Testis (tissue), 3 donors: ENCODE data around the gene YBEY. TPM values are rescaled to one million over a fixed set of nuclear protein-coding genes. Genes with fewer than 3 reads are reported as not detected.

Experiments
- DNase-seq: peaks from one replicate; pipeline ENCODE4 v3.0.0-alpha.2; 2019
- H3K27ac ChIP-seq, 2 donors: fragments of 200-600 bp; sonication (generic); one replicate each; pipeline ENCODE4 v1.5.1; 2019
- H3K27me3 ChIP-seq: fragments of 200-600 bp; sonication (generic); one replicate; pipeline ENCODE4 v1.5.1; 2019
- H3K36me3 ChIP-seq: fragments of 200-600 bp; sonication (generic); one replicate; pipeline ENCODE4 v1.5.1; 2017; ENCODE audit warnings: low read depth; ENCODE audit errors: missing control alignments
- H3K4me1 ChIP-seq: fragments of 200-600 bp; sonication (generic); one replicate; pipeline ENCODE4 v1.5.1; 2019
- H3K4me3 ChIP-seq, 2 donors: fragments of 200-600 bp; sonication (generic); one replicate each; pipeline ENCODE4 v1.5.1; 2017 to 2019
- H3K9me3 ChIP-seq: fragments of 200-600 bp; sonication (generic); one replicate; pipeline ENCODE4 v1.5.1; 2017
- CTCF ChIP-seq, 3 experiments: fragments of 450-650 bp in 2 of 3; fragments of 200-600 bp in 1 of 3; sonication (generic) in 1 of 3; IDR thresholded peaks; one replicate each; pipeline ENCODE4 v1.5.1; 2016 to 2019; ENCODE audit warnings: antibody characterized with exemption in 3 of 3, mild to moderate bottlenecking in 2 of 3, moderate library complexity in 1 of 3
- POLR2A ChIP-seq: fragments of 450-650 bp; IDR thresholded peaks from one replicate; pipeline ENCODE4 v1.6.1; 2017; ENCODE audit warnings: antibody characterized with exemption, mild to moderate bottlenecking, moderate library complexity
- WGBS, 2 donors: methylation state at CpG; one replicate each; pipeline ENCODE4 v1.1.5; 2018; 5-methylcytosine and 5-hydroxymethylcytosine counted together
- intact Hi-C: fragments of 100-400 bp; cut with DNase I; formaldehyde crosslinking; loops from one replicate; pipeline ENCODE4 v1.15.1; 2023; ENCODE audit warnings: low total_unique reads
- polyA plus RNA-seq: library from polyadenylated mRNA; stranded (reverse); fragments of 350-450 nt; fragmentation: Illumina TruSeq; extraction: RNeasy Lipid Tissue Mini Kit (QIAGEN cat#74804); gene quantifications from one replicate; pipeline ENCODE4 v1.2.3, GENCODE V29; 2014; ENCODE audit warnings: low read depth, low replicate concordance; ENCODE audit not compliant: insufficient read depth
- total RNA-seq, 2 donors: library from RNA; depleted of rRNA; stranded (reverse); fragments of >200 nt; gene quantifications; one replicate each; pipeline ENCODE4 v1.2.3, GENCODE V29; 2016

YBEY gene
- total and polyA plus RNA-seq, 3 donors from 2014 or later: 50.7 to 141 (median 55.0) TPM

GRCh38 chr21:46323227-46323709 lies 37.1 kb downstream of the YBEY start:
- DNase-seq: peak; percentile 34
- H3K27ac ChIP-seq: peak overlapping the region; percentile 2 to 97
- 0 to 1% methylated on average over 26 to 34 of the region's 34 CpGs for WGBS, 2 donors

DNA sequence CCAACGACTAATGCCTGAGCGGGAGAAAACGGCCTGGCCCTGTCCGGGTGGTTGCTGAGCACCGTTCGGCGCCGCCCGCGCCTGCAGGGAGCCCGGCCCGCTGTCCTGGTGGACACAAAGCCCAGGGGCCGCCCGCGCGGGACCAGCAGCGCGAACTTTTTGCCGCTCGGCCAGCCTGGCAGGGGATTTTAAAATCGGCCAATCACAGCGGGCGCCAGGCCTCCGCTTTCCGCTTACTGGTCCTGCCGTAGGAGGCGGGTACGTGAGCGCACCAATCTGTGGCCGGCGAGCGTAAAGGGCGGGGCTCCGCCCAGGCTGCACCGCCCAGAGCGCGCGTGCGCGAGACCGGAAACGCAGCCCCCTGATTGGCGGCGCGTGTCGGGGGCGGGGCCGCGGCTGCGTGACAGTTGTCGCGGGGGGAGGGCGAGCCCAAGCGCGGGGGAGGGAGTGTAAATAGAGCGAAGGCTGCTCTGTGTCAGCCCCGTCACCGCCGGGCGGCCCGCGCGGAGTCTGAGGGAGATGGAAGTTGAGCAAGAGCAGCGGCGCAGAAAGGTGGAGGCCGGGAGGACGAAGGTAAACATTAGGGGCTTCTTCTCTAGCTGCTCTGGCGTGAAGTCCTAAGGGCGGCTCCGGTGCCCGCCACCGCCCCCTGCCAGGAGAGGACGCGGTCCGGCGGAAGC lies 37.7 kb downstream of the YBEY start, which contains the start of the genes C21orf58 and PCNT:
Gene C21orf58, minus strand, starts transcription at position 161 of the 680 bp plus-strand sequence. CDS start 1,132 bp downstream, outside the sequence.
Gene PCNT, plus strand, starts transcription at position 447 of the 680 bp plus-strand sequence. Its CDS starts 73 bp downstream, at position 520.
- intact Hi-C loops: no loop called here
- Histone ChIP-seq H3K9me3 (no peaks in the 10 kb centered on the region), H3K4me1 (no peaks in the 10 kb centered on the region), H3K4me3 (peak within 1 kb of the TSS; percentile 87 to 90), H3K27me3 (no peaks in the 10 kb centered on the region), H3K27ac (peak within 1 kb of the TSS; percentile 95 to 97), H3K36me3 (no peaks in the 10 kb centered on the region)
- 0 to 1% methylated on average over 20 to 76 of the region's 76 CpGs for WGBS, 2 donors
- TF ChIP-seq CTCF (IDR thresholded peaks at IDR 0.05) (no peak), POLR2A (no peak)
- DNase-seq: peak; percentile 98

More at GRCh38 chr21:46323227-46323709, 37.1 kb downstream of the YBEY start:
- no peaks in the 10 kb centered on the region for H3K4me1 ChIP-seq
- H3K27me3 ChIP-seq: no peaks in the 10 kb centered on the region
- no peaks in the 10 kb centered on the region for H3K36me3 ChIP-seq
- no peak for TF ChIP-seq CTCF (IDR thresholded peaks at IDR 0.05)
- TF ChIP-seq POLR2A: no peak
- H3K9me3 ChIP-seq: no peaks in the 10 kb centered on the region
- H3K4me3 ChIP-seq: peak overlapping the region; percentile 87 to 90
- intact Hi-C loops: no loop called here

GRCh38 chr21:46324390-46325072 lies 38.4 kb downstream of the YBEY start:
- Histone ChIP-seq H3K27me3 (no peaks in the 10 kb centered on the region), H3K4me3 (peak overlapping the region; percentile 87 to 90), H3K9me3 (no peaks in the 10 kb centered on the region), H3K4me1 (no peaks in the 10 kb centered on the region), H3K27ac (peak overlapping the region; percentile 95 to 97), H3K36me3 (no peaks in the 10 kb centered on the region)
- DNase-seq: peak; percentile 90
- whole genome bisulfite sequencing, 2 donors: 1% methylated on average over 87 of the region's 98 CpGs; no CpG with 5 or more reads in 1 of the 2 donors
- TF ChIP-seq CTCF (IDR thresholded peaks at IDR 0.05) (no peak), POLR2A (no peak)
- intact Hi-C loops: no loop called here

DNA sequence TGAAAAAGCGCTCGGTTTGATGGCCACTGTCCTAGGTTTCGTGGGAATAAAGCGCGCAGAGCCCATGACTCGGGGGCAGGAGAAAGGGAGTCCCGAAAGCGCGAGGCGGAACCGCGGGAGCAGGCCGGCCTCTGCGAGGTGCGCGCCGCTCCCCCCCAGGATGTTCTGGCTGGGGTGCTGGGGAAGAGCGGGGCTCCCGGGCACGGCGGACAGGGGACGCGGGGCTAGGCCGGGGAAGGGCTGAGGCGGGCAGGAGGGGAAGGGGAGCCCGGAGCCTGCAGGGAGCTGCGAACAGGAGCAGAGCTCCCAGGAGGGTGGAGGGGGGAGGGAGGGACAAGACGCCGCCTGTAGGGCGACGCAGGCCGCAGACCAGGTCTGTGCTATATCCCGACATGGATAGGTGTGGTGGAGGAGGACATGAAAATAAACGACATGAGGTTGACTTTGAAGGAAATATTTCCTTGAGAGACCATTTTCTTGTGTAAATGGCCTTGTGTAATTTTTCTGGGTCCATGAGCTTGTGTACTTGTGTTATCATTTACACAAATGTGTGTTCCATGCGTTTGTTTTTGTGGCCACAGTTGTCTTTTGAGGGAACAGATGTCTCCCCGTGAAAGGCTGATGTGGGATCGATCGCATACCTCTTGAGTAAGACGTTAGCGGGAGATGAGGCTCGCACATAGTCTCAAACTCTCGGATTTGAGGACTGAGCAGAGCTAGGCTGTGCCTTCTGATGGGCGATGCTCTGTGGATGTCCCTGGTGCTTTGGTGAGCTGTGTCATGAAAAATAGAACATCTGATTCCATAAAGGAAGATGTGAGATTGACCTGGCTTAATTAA lies 39.2 kb downstream of the YBEY start:
- H3K4me3 ChIP-seq: peak overlapping the region; percentile 87 to 90
- no peaks in the 10 kb centered on the region for H3K36me3 ChIP-seq
- H3K27me3 ChIP-seq: no peaks in the 10 kb centered on the region
- whole genome bisulfite sequencing, 2 donors: 10% methylated on average over 35 to 42 of the region's 43 CpGs
- intact Hi-C loops: no loop called here
- TF ChIP-seq POLR2A (no peak), CTCF (IDR thresholded peaks at IDR 0.05) (no peak)
- peak overlapping the region; percentile 57 to 97 for H3K27ac ChIP-seq
- no peaks in the 10 kb centered on the region for H3K9me3 ChIP-seq
- peak; percentile 53 for DNase-seq
- H3K4me1 ChIP-seq: no peaks in the 10 kb centered on the region
